ENCODE results near the gene PIGN.

The PIGN gene

GRCh38 chr18:62097698-62098097, 89.2 kb downstream of the PIGN start:
- DNase-seq: no peak
- H3K4me3 ChIP-seq (ENCODE audit: insufficient read depth, low read depth, low read length, poor library complexity, severe bottlenecking): no peak overlapping the region
- H3K4me1 ChIP-seq (ENCODE audit: control insufficient read depth, insufficient read depth, low read length, poor library complexity, severe bottlenecking): no peaks in the 10 kb centered on the region
- H3K27ac ChIP-seq (ENCODE audit: insufficient read depth, low read length, poor library complexity, severe bottlenecking): no peak overlapping the region
- H3K9me3 ChIP-seq (ENCODE audit: control insufficient read depth, low read length): no peaks in the 10 kb centered on the region
- H3K36me3 ChIP-seq (ENCODE audit: control insufficient read depth, insufficient read depth, low read length): no peaks in the 10 kb centered on the region
- H3K27me3 ChIP-seq (replicated peaks; ENCODE audit: control insufficient read depth, insufficient read depth, low read length, poor library complexity, severe bottlenecking): no peaks in the 10 kb centered on the region

- H3K9me3 ChIP-seq (ENCODE audit: control insufficient read depth, low read length): no peaks in the 10 kb centered on the region
- H3K4me1 ChIP-seq (ENCODE audit: control insufficient read depth, insufficient read depth, low read length, poor library complexity, severe bottlenecking): peaks cover 11% of the 10 kb centered on the region
- H3K27me3 ChIP-seq (replicated peaks; ENCODE audit: control insufficient read depth, insufficient read depth, low read length, poor library complexity, severe bottlenecking): no peaks in the 10 kb centered on the region
- no peak overlapping the region for H3K27ac ChIP-seq (ENCODE audit: insufficient read depth, low read length, poor library complexity, severe bottlenecking)
- no peaks in the 10 kb centered on the region for H3K36me3 ChIP-seq (ENCODE audit: control insufficient read depth, insufficient read depth, low read length)
- no peak overlapping the region for H3K4me3 ChIP-seq (ENCODE audit: insufficient read depth, low read depth, low read length, poor library complexity, severe bottlenecking)
- no peak for DNase-seq
These were observed 95.3 kb downstream of the PIGN start for GRCh38 chr18:62091487-62092120.

DNA sequence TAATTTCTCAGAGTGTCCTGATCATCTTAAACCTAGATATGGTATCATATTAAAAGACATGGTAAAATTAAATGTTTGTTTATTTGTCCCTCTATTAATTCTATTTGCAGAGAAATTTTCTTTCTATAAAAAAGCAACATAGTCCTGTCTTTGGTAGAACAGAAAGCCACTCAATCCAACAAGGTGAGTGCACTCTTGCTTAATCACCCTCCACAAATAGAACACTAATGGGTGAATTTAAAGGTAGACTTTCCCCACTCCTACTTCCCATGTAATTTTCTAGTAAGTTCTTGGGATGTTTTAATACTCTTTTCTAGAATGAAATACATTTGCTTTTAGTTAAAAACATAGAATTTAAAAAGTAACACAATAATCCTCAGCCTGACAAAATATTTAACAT, 97.7 kb downstream of the PIGN start:
- peaks cover 11% of the 10 kb centered on the region for H3K4me1 ChIP-seq (ENCODE audit: control insufficient read depth, insufficient read depth, low read length, poor library complexity, severe bottlenecking)
- H3K27ac ChIP-seq (ENCODE audit: insufficient read depth, low read length, poor library complexity, severe bottlenecking): no peak overlapping the region
- no peaks in the 10 kb centered on the region for H3K27me3 ChIP-seq (replicated peaks; ENCODE audit: control insufficient read depth, insufficient read depth, low read length, poor library complexity, severe bottlenecking)
- no peak for DNase-seq
- H3K9me3 ChIP-seq (ENCODE audit: control insufficient read depth, low read length): no peaks in the 10 kb centered on the region
- no peak overlapping the region for H3K4me3 ChIP-seq (ENCODE audit: insufficient read depth, low read depth, low read length, poor library complexity, severe bottlenecking)
- no peaks in the 10 kb centered on the region for H3K36me3 ChIP-seq (ENCODE audit: control insufficient read depth, insufficient read depth, low read length)

- Histone ChIP-seq H3K36me3 (ENCODE audit: control insufficient read depth, insufficient read depth, low read length) (no peaks in the 10 kb centered on the region), H3K4me3 (ENCODE audit: insufficient read depth, low read depth, low read length, poor library complexity, severe bottlenecking) (no peak overlapping the region), H3K4me1 (ENCODE audit: control insufficient read depth, insufficient read depth, low read length, poor library complexity, severe bottlenecking) (peaks cover 11% of the 10 kb centered on the region), H3K27me3 (replicated peaks; ENCODE audit: control insufficient read depth, insufficient read depth, low read length, poor library complexity, severe bottlenecking) (no peaks in the 10 kb centered on the region), H3K9me3 (ENCODE audit: control insufficient read depth, low read length) (no peaks in the 10 kb centered on the region), H3K27ac (ENCODE audit: insufficient read depth, low read length, poor library complexity, severe bottlenecking) (no peak overlapping the region)
- no peak for DNase-seq
These were observed 98.7 kb downstream of the PIGN start for GRCh38 chr18:62088156-62088555.

DNA sequence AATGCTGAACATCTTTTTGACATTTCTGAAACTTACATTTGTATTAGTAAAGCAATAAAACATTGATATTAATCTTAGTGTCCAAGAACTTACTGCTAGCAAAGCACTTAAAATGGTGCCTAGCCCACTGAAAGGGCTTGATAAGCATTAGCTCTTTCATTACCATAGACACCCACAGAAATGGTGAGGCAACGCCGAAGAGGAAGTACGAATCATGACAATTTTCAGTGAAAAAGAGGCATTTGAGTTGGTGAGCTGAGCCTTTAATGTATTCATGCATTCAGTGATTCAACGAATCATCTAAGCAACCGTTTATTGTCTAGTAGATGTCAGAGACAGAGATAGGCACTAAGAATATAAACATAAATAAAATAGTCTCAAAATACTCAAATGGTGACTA, 101.1 kb downstream of the PIGN start:
- DNase-seq: no peak
- H3K9me3 ChIP-seq (ENCODE audit: control insufficient read depth, low read length): no peaks in the 10 kb centered on the region
- no peaks in the 10 kb centered on the region for H3K36me3 ChIP-seq (ENCODE audit: control insufficient read depth, insufficient read depth, low read length)
- H3K27me3 ChIP-seq (replicated peaks; ENCODE audit: control insufficient read depth, insufficient read depth, low read length, poor library complexity, severe bottlenecking): no peaks in the 10 kb centered on the region
- H3K27ac ChIP-seq (ENCODE audit: insufficient read depth, low read length, poor library complexity, severe bottlenecking): no peak overlapping the region
- peaks cover 11% of the 10 kb centered on the region for H3K4me1 ChIP-seq (ENCODE audit: control insufficient read depth, insufficient read depth, low read length, poor library complexity, severe bottlenecking)
- H3K4me3 ChIP-seq (ENCODE audit: insufficient read depth, low read depth, low read length, poor library complexity, severe bottlenecking): no peak overlapping the region

GRCh38 chr18:62081761-62082294, 105.0 kb downstream of the PIGN start:
- no peak for DNase-seq
- Histone ChIP-seq H3K4me1 (ENCODE audit: control insufficient read depth, insufficient read depth, low read length, poor library complexity, severe bottlenecking) (no peaks in the 10 kb centered on the region), H3K9me3 (ENCODE audit: control insufficient read depth, low read length) (no peaks in the 10 kb centered on the region), H3K27me3 (replicated peaks; ENCODE audit: control insufficient read depth, insufficient read depth, low read length, poor library complexity, severe bottlenecking) (no peaks in the 10 kb centered on the region), H3K36me3 (ENCODE audit: control insufficient read depth, insufficient read depth, low read length) (no peaks in the 10 kb centered on the region), H3K4me3 (ENCODE audit: insufficient read depth, low read depth, low read length, poor library complexity, severe bottlenecking) (no peak overlapping the region), H3K27ac (ENCODE audit: insufficient read depth, low read length, poor library complexity, severe bottlenecking) (no peak overlapping the region)

DNA sequence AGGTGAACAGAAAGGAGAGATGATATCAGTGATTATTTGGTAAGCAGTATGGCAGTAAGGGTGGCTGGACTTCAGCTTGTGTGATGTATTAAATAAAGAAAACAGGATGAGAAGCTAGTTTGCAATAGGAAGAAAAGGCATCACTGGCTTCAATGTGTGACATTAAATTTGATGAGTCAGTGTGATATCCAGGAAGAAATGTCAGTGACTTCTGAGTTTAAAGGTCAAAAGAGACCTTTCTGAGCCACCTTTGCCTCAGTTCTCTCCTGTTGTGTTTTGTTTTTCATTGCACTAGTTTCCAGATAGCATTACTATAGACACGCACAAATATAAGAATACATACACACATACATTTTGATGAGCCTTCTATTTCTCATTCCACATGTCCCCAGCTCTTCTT, 105.6 kb downstream of the PIGN start:
- Histone ChIP-seq H3K36me3 (ENCODE audit: control insufficient read depth, insufficient read depth, low read length) (no peaks in the 10 kb centered on the region), H3K27me3 (replicated peaks; ENCODE audit: control insufficient read depth, insufficient read depth, low read length, poor library complexity, severe bottlenecking) (no peaks in the 10 kb centered on the region), H3K27ac (ENCODE audit: insufficient read depth, low read length, poor library complexity, severe bottlenecking) (no peak overlapping the region), H3K4me3 (ENCODE audit: insufficient read depth, low read depth, low read length, poor library complexity, severe bottlenecking) (no peak overlapping the region), H3K9me3 (ENCODE audit: control insufficient read depth, low read length) (no peaks in the 10 kb centered on the region), H3K4me1 (ENCODE audit: control insufficient read depth, insufficient read depth, low read length, poor library complexity, severe bottlenecking) (no peaks in the 10 kb centered on the region)
- DNase-seq: no peak

- no peaks in the 10 kb centered on the region for H3K9me3 ChIP-seq (ENCODE audit: control insufficient read depth, low read length)
- no peaks in the 10 kb centered on the region for H3K4me1 ChIP-seq (ENCODE audit: control insufficient read depth, insufficient read depth, low read length, poor library complexity, severe bottlenecking)
- H3K27ac ChIP-seq (ENCODE audit: insufficient read depth, low read length, poor library complexity, severe bottlenecking): no peak overlapping the region
- no peaks in the 10 kb centered on the region for H3K27me3 ChIP-seq (replicated peaks; ENCODE audit: control insufficient read depth, insufficient read depth, low read length, poor library complexity, severe bottlenecking)
- H3K4me3 ChIP-seq (ENCODE audit: insufficient read depth, low read depth, low read length, poor library complexity, severe bottlenecking): no peak overlapping the region
- DNase-seq: no peak
- no peaks in the 10 kb centered on the region for H3K36me3 ChIP-seq (ENCODE audit: control insufficient read depth, insufficient read depth, low read length)
These were observed 106.5 kb downstream of the PIGN start for GRCh38 chr18:62080172-62080900.

GRCh38 chr18:62073461-62074281, 113.2 kb downstream of the PIGN start:
- no peak for DNase-seq
- no peaks in the 10 kb centered on the region for H3K4me1 ChIP-seq (ENCODE audit: control insufficient read depth, insufficient read depth, low read length, poor library complexity, severe bottlenecking)

GRCh38 chr18:62072370-62072769, 114.5 kb downstream of the PIGN start:
- H3K9me3 ChIP-seq (ENCODE audit: control insufficient read depth, low read length): no peaks in the 10 kb centered on the region
- H3K27me3 ChIP-seq (replicated peaks; ENCODE audit: control insufficient read depth, insufficient read depth, low read length, poor library complexity, severe bottlenecking): no peaks in the 10 kb centered on the region
- H3K4me1 ChIP-seq (ENCODE audit: control insufficient read depth, insufficient read depth, low read length, poor library complexity, severe bottlenecking): no peaks in the 10 kb centered on the region
- peaks cover 4% of the 10 kb centered on the region for H3K36me3 ChIP-seq (ENCODE audit: control insufficient read depth, insufficient read depth, low read length)
- H3K27ac ChIP-seq (ENCODE audit: insufficient read depth, low read length, poor library complexity, severe bottlenecking): no peak overlapping the region
- H3K4me3 ChIP-seq (ENCODE audit: insufficient read depth, low read depth, low read length, poor library complexity, severe bottlenecking): no peak overlapping the region
- no peak for DNase-seq

More at GRCh38 chr18:62073461-62074281, 113.2 kb downstream of the PIGN start:
- Histone ChIP-seq H3K9me3 (ENCODE audit: control insufficient read depth, low read length) (no peaks in the 10 kb centered on the region), H3K4me3 (ENCODE audit: insufficient read depth, low read depth, low read length, poor library complexity, severe bottlenecking) (no peak overlapping the region), H3K27me3 (replicated peaks; ENCODE audit: control insufficient read depth, insufficient read depth, low read length, poor library complexity, severe bottlenecking) (no peaks in the 10 kb centered on the region), H3K27ac (ENCODE audit: insufficient read depth, low read length, poor library complexity, severe bottlenecking) (no peak overlapping the region), H3K36me3 (ENCODE audit: control insufficient read depth, insufficient read depth, low read length) (peaks cover 4% of the 10 kb centered on the region)

All from effector memory CD4-positive, alpha-beta T cell (primary cell).